H1 (cell line): ENCODE measurements around the gene MAP9.

Source experiments
- E2F6 ChIP-seq: IDR thresholded peaks from 2 replicates; pipeline ENCODE4 v1.6.1; 2012; ENCODE audit warnings: inconsistent platforms
- EZH2 ChIP-seq: fragments of 200-600 bp; sonication (generic); IDR thresholded peaks from 2 replicates; pipeline ENCODE4 v1.7.1; 2012; ENCODE audit warnings: low read depth, mild to moderate bottlenecking, moderate library complexity, low read length, inconsistent platforms; ENCODE audit not compliant: severe bottlenecking
- POLR2A ChIP-seq, 2 experiments: IDR thresholded peaks; 1 replicate in 1 of 2; 2 replicates in 1 of 2; pipeline ENCODE4 v1.6.1; 2011; ENCODE audit warnings: low read depth in 2 of 2, low read length in 2 of 2, mild to moderate bottlenecking in 2 of 2; ENCODE audit errors: control extremely low read depth in 1 of 2

- no peak for TF ChIP-seq POLR2A (IDR thresholded peaks at IDR 0.05; ENCODE audit: control extremely low read depth in 1 of 2, low read depth in 2 of 2, low read length in 2 of 2)
- no peak for TF ChIP-seq E2F6
- no peak for TF ChIP-seq EZH2
These were observed 57.2 kb downstream of the MAP9 start for GRCh38 chr4:155319516-155319915.
